HG03159 (cell line): ENCODE data around the gene ANKK1.

ENCODE experiments used
- ATAC-seq: cut with Tn5 transposase; IDR thresholded peaks from one replicate; pipeline ENCODE4 v1.9.1; 2021; ENCODE audit warnings: mild to moderate bottlenecking, moderate library complexity; ENCODE audit not compliant: unreplicated experiment

The ANKK1 gene

DNA sequence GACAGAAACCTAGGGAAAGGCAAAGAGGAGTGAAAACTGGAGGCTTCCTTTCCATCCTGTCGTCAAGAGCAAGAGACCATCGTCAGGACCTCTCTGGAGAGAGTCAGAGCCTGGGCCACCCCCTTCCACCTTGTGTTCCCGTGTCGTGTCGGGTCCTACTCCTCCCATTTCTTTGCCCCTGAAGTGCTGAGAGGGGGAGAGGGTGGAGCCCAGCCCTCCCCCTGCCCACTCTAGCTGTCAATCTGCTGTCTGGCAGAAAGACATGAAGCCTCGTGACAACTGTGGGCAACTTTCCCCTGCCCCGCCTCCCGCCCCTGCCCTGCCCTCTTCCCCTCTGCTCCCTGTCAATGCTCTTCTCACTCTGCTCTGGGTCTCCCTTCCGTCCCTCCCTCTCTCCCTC, 20.6 kb downstream of the ANKK1 start:
- no peak for ATAC-seq

DNA sequence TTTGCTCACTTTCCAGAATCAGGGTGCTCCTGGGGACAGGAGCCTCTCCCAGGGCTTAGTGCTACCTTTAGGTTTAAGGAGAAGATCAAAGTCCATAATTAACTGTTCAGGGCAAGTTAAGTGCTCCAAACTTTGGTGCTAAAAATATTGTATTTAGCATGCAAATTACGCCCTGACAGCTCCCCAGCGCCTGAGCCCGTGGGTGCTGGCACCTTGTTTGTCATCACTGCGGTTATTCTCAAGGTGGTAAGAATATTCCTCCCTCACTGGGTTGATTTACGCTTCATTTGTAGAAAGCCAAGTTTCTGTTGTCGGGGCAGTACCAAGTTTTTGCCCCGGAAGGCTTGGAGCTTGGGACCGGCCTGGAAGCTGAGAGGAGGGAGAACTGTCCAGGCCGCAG, 21.3 kb downstream of the ANKK1 start:
- no peak for ATAC-seq

DNA sequence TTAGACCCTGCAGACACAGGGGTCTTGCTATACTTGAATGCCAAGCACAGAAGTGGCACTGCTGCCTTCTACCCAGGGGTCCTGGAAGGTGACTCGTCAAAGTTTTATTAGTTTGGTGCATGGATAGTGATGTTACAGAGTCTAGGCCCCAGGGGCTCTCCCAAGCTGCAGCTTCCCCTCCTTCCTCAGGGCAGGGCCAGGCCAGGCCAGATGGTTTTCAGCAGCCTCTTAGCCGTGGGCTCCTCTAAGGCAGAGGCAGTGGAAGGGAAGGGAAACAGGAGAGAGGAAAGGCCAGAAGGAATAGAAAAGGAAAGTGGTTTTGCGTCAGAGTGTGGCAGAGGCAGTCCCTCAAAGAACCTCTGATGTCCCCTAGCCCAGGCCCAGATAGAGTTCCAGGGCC, 21.9 kb downstream of the ANKK1 start:
- ATAC-seq, result no peak

DNA sequence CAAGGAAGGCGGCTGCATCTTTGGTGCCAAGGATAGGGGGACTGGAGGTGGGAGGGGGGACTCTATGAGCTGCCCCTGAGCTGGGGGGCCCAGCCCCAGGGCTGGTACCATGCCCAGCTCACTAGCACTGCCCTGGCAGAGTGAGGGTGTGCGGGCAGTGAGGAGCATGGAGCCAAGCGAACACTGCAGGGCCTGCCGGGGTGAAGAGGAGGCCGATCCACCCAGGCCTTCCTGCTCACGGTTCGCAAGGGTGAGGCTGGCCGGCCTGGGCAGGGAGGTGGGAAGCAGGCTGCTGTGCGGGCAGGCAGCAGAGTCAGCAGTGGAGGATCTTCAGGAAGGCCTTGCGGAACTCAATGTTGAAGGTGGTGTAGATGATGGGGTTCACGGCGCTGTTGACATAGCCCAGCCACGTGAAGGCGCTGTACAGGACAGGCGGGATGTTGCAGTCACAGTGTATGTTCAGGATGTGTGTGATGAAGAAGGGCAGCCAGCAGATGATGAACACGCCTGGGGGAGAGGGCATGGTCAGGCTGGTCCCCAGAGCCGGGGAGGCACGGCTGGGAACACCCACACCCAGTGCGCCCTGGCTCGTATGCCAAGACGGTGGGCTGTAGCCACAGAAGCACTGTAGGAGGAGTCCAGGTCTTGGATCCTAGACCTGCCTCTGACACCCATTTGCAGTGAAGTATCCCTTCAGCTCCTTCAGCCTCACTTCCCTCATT, 23.0 kb downstream of the ANKK1 start:
- ATAC-seq, result no peak

DNA sequence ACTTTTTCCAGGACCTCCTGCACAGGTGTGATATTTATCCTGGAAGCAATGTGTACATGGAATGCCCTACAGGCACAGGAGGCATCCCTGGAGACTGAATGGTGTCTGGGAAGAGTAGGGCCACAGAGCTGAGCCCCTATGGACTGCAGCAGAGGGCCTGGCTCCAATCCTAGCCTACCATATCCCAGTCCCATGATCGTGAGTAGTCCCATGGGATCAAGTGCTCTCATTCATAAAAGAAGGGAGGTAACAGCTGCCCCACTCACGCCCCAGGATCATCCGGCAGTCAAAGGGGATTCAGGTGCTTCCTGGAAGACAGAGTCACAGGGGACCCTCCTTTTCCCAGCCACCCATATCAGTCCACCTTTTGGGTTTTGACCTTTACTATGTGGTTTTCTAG, 24.0 kb downstream of the ANKK1 start:
- ATAC-seq, result no peak

DNA sequence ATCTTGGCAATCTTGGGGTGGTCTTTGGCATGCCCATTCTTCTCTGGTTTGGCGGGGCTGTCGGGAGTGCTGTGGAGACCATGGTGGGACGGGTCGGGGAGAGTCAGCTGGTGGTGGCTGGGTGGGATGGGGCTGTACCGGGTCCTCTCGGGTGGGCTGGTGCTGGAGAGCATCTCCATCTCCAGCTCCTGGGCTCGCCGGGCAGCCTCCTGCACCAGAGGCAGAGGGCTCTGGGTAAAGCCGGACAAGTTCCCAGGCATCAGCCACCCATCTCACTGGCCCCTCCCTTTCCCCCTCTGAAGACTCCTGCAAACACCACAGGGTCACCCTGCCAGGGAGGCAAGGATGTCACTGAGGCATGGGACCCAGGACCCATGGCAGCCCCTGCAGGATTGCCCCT, 25.1 kb downstream of the ANKK1 start:
- ATAC-seq, result no peak

DNA sequence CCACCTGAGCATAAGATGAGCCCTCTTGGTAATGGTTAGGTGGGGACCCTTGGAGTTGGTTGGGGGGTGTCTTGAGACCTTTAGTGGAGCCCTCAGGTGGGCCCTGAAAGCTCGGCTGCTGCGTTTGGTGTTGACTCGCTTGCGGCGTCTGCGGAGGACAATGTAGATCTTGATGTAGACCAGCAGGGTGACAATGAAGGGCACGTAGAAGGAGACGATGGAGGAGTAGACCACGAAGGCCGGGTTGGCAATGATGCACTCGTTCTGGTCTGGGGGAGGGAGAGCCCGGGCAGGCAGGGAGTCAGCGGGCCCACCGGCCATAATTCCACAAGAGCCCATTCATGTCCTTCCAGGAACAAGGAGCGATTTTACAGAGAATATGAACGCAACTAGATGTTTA, 27.8 kb downstream of the ANKK1 start:
- ATAC-seq, result no peak

DNA sequence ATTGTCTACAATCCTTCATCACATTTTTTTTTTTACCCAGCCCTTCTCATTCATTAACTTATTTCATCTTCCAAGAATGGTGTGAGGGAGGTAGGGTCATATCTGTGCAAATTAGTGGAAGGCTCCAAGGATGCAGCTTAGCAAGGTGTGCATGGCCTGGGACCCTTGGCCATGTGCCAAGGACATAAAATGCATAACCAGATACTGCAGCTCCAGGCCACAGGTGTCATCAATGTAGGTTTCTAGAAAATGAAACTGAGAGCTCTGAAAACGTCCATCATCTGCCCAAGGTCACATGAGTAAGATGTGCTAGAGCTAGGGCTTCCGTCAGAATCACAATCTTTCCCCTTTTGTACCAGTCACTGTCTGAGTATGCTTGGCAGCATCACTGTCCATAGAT, 29.8 kb downstream of the ANKK1 start:
- ATAC-seq, result no peak

DNA sequence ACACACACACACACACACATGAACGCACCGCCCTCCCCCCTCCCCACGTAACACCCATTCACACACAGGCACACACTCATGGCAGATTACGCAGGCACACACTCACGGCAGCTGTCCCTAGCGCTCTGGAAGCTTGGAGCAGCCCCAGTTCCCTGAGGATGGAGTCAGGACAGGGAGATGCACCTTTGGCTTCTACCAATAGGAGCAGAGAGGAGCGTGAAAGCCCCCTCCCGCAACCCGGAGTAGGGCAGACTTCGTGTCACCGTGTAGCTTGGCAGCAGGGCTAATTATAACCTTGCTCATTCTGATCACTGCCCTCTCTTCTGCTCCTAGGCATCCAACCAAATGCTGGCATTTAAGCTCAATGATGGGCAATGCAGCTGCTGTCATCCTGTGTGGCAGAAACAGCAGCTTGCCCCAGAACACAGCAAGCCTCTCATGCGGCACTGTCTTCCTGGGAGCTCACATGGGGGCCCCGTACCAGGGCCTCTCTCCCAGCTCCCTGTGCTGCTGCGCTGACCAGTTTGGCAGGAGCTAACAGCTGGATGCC, 31.9 kb downstream of the ANKK1 start:
- no peak for ATAC-seq

DNA sequence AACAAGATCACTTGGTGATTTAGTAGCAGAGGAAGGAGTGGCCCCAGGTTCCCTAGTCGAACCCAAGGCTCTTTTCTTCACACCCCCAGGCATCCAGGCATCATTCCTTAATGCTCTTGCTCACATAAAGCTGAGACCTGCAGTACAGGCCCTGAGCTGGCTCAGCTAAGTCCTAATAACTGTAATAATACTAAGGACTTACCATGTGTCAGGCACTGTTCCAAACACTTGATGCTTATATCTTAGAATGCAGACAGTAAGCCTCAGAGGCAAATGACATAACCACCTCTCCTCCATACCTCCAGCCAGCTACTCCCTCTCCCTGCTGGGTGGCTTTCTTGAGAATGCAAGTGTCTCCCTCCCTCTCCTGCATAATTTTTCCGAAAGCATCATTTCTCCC, 33.2 kb downstream of the ANKK1 start:
- no peak for ATAC-seq

DNA sequence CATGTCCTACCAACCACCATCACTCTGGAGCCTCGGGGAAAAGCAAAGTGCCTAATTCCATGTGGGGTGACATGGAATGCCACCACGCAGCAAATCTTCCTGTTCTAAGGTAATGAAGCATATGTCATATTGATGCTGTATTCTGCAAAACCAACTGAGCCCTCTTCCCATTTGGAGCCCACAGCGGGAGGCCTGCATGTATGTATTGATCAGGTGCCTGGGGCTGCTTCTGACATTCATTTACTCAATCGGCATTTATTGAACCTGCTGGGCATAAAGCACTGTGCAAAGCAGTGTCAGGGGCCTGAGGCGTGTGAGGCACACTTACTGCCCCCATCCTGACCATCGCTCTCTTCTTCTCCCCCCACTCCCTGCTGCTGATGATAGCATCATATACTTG, 39.1 kb downstream of the ANKK1 start:
- ATAC-seq, result no peak

DNA sequence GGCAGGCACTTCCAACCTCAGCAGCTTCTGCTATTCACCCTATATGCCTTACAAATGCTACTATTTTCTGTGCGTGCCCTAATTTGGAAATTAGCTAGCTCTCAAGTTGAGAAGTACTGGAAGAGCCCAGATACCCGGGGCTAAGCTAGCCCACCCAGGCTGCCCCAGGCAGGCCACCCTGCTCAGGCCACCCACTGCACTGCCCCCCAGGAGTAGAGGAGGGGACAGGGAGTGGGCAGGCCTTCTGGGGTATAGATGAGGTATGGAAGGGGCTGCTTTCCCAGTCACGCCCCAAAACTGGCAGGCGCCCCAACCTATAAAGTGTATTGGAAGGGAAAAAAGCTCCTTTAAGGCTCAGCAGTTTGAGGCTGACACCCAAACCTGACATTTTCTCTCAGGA, 44.2 kb downstream of the ANKK1 start:
- no peak for ATAC-seq

DNA sequence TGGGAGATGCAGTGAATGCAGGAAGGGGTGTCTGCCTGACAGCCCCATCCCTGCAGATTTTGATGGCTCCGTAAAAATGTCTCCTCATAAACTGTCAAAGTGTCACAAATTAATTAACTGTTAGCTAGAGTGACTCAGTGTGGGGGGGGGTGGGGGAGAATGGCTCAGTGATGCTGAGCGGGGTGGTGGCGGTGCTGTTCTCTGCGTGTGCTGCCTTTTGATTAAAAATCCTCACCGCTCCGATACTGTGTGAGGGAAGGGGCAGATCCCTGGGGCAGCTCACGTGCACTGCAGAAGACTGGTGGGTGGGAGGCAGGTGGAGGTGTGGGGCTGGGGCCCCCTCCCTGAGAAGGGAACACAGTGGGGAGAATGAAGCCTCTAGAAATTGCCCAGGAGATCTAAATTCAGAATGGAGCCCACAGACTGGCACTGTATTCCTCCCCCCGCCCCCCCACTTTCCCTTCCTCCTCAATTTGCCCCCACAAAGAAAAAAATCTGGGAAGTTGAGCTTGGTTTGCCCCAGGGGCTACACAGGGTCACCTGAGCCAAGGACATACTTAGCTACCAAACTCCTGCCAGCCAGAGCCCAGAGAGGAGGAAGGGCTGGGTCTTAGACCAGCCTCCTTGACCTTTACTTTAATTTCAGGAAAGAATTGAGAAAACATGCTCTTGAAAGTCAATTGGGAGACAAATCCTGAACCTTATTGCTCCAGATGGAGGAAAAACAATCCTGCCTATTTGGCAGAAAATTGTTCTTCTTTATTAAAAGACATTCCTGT, 47.8 kb downstream of the ANKK1 start:
- no peak for ATAC-seq

DNA sequence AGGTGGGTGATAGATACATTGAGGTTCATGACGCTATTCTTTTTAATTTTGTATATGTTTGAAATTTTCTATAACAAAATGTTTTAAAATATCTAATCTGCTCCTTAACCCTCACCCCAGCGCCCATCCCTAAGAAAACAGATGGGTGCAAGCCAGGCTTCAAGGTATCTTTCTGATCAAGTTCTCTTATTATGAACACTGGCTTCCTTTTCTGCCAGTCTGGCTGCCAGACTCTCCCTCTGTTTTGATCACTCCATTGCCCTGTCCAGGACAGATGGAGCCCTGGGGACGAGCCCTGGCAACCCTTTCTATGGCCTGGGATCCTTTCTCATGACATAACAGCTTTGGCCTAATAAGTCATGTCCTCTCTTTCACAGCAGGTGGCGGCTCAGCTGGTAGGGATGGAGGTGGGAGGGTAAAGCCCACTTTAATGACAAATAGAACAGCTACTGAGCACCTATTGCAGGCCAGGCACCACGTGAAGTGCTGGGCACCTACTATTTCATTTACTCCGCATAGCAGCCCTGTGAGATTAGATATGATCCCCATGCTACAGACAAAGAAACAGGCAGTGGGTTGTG, 49.2 kb downstream of the ANKK1 start:
- no peak for ATAC-seq

DNA sequence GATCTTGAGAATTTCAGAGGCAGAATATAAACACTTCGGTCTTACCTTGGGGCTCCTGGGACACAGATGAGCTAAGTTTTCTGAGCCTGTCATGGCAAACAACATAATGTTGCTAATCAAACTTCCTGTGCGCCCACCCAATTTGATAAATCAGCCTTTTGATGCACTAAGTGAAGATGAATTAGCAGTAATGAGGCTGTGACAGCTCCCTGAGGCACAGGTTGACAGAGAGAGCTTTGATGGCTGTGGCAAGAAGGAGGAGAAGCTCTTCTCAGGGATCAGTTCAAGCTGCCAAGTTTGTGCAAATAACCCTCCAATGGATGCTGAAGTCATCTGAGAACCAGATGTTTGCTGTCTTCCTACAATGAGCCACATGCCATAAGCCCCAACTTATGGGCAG, 53.2 kb downstream of the ANKK1 start:
- ATAC-seq, result no peak

DNA sequence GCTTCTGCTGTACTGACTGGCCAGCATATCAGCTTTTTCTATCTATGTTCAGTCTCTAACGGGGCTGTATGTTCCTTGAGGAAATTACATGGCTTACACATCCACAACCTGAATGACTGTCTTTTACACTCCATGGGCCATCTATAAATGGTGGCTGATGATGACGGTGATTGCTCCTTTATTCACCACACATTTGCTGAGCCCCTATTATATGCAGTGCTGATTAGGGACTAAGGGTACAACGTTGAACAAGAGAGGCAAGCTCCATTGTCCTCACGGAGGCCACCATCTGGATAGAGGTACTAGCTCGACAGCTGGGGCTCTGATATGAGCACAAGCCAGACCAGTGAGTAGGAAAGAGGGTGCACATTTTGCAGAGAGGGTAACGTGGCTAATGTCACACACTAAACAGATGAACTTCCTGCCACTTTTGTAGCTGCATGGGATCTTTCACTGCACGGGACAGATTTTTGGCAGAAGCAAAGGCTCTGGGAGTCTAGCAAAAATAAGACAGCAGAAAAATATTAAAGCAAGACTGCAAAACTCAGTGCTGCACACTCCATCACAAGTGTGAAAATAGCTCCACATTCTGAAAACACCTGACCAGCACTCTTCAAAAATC, 57.0 kb downstream of the ANKK1 start:
- ATAC-seq, result no peak

DNA sequence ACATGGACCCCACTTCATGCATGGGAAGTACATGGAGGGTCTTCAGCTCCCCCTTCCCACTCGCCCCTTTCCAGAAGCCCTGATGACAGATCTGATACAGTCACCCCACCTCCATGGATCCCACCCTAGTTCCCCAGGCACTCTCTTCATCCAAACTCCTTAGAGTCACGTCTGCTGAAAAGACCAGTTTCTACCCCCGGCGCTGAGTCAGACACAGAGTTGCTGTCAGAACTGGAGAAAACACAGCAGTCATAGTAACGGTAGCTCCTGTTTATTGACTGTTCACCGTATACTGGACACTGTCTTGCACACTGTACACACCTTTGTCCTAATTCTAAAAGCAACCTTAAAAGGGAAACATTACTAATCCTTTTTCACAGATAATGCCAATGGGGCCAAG, 58.5 kb downstream of the ANKK1 start:
- ATAC-seq, result no peak

DNA sequence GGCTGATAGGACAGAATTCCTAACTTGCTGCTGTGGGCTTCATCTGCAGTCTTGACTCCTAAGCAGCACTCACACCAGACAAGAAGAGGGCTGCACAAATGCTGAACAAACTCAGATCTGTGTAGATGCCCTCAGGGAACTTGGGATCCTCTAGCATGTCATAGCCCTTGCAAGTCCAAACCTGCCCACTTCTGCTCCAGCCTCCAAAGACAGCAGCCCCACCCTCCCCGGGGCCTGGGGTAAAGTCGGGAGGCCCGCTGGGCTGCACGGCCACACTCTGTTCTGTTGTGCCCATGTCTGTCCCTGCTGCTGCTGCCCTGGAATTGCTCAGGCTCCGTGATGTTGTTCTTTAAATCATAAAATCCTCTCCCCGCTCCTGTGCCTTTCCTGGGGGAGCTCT, 59.4 kb downstream of the ANKK1 start:
- ATAC-seq, result no peak

DNA sequence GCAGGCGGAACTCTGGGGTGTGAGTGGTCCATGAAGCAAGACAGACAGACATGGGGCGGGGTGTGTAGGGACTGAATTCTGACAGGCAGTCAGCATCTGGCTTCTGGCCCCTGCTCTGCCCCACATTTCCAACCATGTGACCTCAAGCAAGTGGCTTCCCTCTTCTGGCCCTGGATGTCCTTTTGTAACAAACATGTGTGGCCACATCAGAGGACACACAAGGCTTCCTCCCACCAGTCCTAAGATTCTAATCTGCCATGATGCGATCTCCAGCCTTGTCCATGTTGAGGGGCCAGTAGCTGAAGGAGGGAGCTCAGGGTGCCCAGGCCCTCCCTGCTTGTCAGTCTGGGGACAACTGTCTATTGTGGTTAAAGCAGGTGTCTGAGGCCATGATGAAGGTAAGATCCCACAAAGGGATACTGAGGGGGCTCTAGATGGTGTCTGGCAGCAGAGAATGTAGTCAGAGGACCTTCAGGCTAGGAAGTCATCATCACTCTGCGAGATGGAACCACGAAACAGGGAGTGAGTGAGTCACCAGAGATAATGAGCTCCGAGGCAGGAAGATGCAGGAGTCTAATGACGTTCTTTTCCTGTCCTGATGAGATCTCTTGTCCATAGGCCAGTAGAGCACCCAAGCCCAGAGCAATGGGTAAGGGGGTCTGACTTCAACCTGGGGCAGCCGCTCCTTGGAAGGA, 60.2 kb downstream of the ANKK1 start:
- ATAC-seq, result no peak

DNA sequence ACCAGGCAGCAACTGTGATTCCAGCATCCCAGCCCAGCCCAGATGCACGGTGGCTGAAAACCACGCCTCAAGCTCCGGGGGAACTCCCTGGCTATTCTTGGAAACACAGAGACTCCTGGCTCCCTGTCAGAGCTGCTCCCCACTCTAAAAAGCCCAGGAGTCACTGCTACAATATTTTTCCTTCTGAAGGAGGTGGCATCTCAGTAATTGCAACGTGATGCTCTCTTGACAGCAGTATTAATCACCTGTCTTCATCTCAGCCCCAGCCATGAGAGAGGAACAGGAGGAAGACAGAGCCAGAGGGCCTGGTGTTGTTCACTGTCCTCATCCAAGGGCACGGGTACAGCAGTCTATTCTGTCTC, 60.7 kb downstream of the ANKK1 start:
- ATAC-seq, result no peak

DNA sequence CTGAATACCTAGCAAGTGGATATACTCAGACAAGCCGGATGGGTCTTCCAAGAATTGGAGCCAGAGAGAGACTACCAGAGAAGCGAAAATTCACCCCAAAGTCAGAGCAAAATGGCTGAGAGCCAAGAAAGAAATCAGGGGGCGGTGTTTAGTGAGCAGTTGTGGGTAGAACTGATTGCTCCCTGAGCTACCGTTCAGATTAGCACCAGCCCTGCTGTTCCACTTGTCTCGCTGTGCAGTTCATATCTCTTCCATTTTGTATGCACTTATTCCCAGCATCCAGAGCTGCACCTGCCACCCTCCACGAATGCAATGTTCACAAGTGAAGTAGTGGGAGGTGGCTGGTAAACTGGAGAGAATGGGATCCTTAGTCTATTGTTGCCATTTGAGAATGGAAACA, 62.2 kb downstream of the ANKK1 start:
- no peak for ATAC-seq
